ENCODE measurements around the gene TAOK3. TPM values are rescaled to one million over a fixed set of nuclear protein-coding genes. Genes with fewer than 3 reads are reported as not detected.

Gene TAOK3
- total and polyA plus RNA-seq, 2 of the 4 experiments (the other 2 are of a cell fraction) = 26.3 to 54.5 TPM

- Histone ChIP-seq H3K27me3 (ENCODE audit: control insufficient read depth, insufficient read depth, low read length) (no peaks in the 10 kb centered on the region), H4K5ac (ENCODE audit: low read depth, low read length) (no peak overlapping the region), H3K9me3 (ENCODE audit: control insufficient read depth, insufficient read depth, low read length) (no peaks in the 10 kb centered on the region), H2BK120ac (ENCODE audit: low read depth, low read length) (no peak overlapping the region), H3K4me2 (ENCODE audit: low read depth, low read length) (no peak overlapping the region), H4K91ac (ENCODE audit: insufficient read depth, low read depth, low read length) (no peak overlapping the region), H3K9ac (ENCODE audit: low read depth, low read length) (no peak overlapping the region), H3K14ac (replicated peaks; ENCODE audit: low read depth, low read length) (no peak overlapping the region), H3K9me1 (ENCODE audit: insufficient read depth, low read length) (no peaks in the 10 kb centered on the region), H3K79me1 (ENCODE audit: low read depth in 1 of 2, low read length in 2 of 2) (peaks cover 4 to 11% of the 10 kb centered on the region in 2 experiments; a peak in 3 of 4 replicates), H2AK5ac (ENCODE audit: low read depth, low read length) (no peak overlapping the region), H3K23ac (ENCODE audit: low read depth, low read length) (no peak overlapping the region), H3K4ac (ENCODE audit: low read depth, low read length) (no peak overlapping the region), H3K4me1 (ENCODE audit: control insufficient read depth, insufficient read depth, low read length) (no peaks in the 10 kb centered on the region), H3K18ac (ENCODE audit: low read depth, low read length) (no peak overlapping the region), H2BK5ac (ENCODE audit: low read depth, low read length, poor library complexity, severe bottlenecking) (no peak overlapping the region), H3K27ac (ENCODE audit: insufficient read depth, low read length) (no peak overlapping the region), H2AFZ (replicated peaks; ENCODE audit: low read length, poor library complexity) (no peak overlapping the region), H2AK9ac (replicated peaks; ENCODE audit: low read depth, low read length, poor library complexity) (no peak overlapping the region), H2BK20ac (ENCODE audit: low read depth, low read length) (no peak overlapping the region), H4K8ac (ENCODE audit: low read depth in 2 of 2, low read length in 2 of 2) (no peak overlapping the region), H3K4me3 (ENCODE audit: insufficient read depth, low read depth, low read length) (no peak overlapping the region), H4K20me1 (ENCODE audit: insufficient read depth, low read length) (no peaks in the 10 kb centered on the region), H3K56ac (ENCODE audit: extremely low read depth, insufficient read depth, low read length) (no peak overlapping the region), H2BK15ac (ENCODE audit: low read depth, low read length) (no peak overlapping the region), H3K36me3 (ENCODE audit: control insufficient read depth, insufficient read depth, low read length) (peaks cover 40% of the 10 kb centered on the region)
- CTCF ChIA-PET = no interaction called here
- POLR2A ChIA-PET (ENCODE audit: unreplicated experiment) = no interaction called here
- BruUV-seq (replicated peaks) = no TSS peak
- DNase-seq (no peak), ATAC-seq (ENCODE audit: low read depth) (no peak)
- 100% methylated on average over 3 of the region's 7 CpGs; no CpG with 5 or more reads in 1 of the 2 experiments for WGBS, 2 experiments (ENCODE audit: extremely low coverage in 2 of 2, insufficient read length in 1 of 2)
- dilution Hi-C loops (cut with HindIII; ENCODE audit: low sequenced_read_pairs, unreplicated experiment) (no loop called here), intact Hi-C loops (cut with micrococcal nuclease) (no loop called here), in situ Hi-C loops (cut with MboI; ENCODE audit: low sequenced_read_pairs) (loop anchor here (25.0 kb wide), 1 partner anchor 283 kb away; no protein-coding TSS in a partner anchor)
- TF ChIP-seq RFX5 (IDR thresholded peaks at IDR 0.05; ENCODE audit: low read depth, low read length) = no peak
- no peak for TF ChIP-seq NFE2L2 (IDR thresholded peaks at IDR 0.05; ENCODE audit: low read depth, low read length)
- TF ChIP-seq, protein P1, sequence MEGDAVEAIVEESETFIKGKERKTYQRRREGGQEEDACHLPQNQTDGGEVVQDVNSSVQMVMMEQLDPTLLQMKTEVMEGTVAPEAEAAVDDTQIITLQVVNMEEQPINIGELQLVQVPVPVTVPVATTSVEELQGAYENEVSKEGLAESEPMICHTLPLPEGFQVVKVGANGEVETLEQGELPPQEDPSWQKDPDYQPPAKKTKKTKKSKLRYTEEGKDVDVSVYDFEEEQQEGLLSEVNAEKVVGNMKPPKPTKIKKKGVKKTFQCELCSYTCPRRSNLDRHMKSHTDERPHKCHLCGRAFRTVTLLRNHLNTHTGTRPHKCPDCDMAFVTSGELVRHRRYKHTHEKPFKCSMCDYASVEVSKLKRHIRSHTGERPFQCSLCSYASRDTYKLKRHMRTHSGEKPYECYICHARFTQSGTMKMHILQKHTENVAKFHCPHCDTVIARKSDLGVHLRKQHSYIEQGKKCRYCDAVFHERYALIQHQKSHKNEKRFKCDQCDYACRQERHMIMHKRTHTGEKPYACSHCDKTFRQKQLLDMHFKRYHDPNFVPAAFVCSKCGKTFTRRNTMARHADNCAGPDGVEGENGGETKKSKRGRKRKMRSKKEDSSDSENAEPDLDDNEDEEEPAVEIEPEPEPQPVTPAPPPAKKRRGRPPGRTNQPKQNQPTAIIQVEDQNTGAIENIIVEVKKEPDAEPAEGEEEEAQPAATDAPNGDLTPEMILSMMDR (conservative IDR thresholded peaks at IDR 0.05; ENCODE audit: low read depth, low read length) = no peak
- TF ChIP-seq MAFK (IDR thresholded peaks at IDR 0.05; ENCODE audit: low read depth, low read length) = no peak
- no peak for TF ChIP-seq RAD21 (IDR thresholded peaks at IDR 0.05; ENCODE audit: low read length)
- TF ChIP-seq RCOR1 (IDR thresholded peaks at IDR 0.05; ENCODE audit: insufficient replicate concordance, low read length) = no peak
- no peak for TF ChIP-seq MXI1 (IDR thresholded peaks at IDR 0.05; ENCODE audit: borderline replicate concordance, low read depth, low read length)
- TF ChIP-seq SMC3 (IDR thresholded peaks at IDR 0.05; ENCODE audit: low read depth, low read length) = no peak
- no peak for TF ChIP-seq CHD1 (IDR thresholded peaks at IDR 0.05; ENCODE audit: low read depth, low read length)
- TF ChIP-seq MAZ (IDR thresholded peaks at IDR 0.05; ENCODE audit: borderline replicate concordance, low read depth, low read length) = no peak
- TF ChIP-seq FOS (IDR thresholded peaks at IDR 0.05; ENCODE audit: low read depth, low read length) = no peak
- no peak for TF ChIP-seq BHLHE40 (IDR thresholded peaks at IDR 0.05; ENCODE audit: low read depth, low read length)
- no peak for TF ChIP-seq ELK1 (IDR thresholded peaks at IDR 0.05; ENCODE audit: borderline replicate concordance, low read depth, low read length)
- no peak for TF ChIP-seq CEBPB (IDR thresholded peaks at IDR 0.05; ENCODE audit: low read depth, low read length)
- TF ChIP-seq POLR2A (IDR thresholded peaks at IDR 0.05; ENCODE audit: low read depth, low read length) = no peak
- TF ChIP-seq USF2 (IDR thresholded peaks at IDR 0.05; ENCODE audit: low read depth, low read length) = no peak
Observed at GRCh38 chr12:118145113-118145797, 227.5 kb downstream of the TAOK3 start.
